GM21390 (cell line): Measurements from ENCODE around the gene SPDEF.

Source experiments
- ATAC-seq: cut with Tn5 transposase; IDR thresholded peaks from one replicate; pipeline ENCODE4 v1.9.1; 2021; ENCODE audit not compliant: unreplicated experiment

The SPDEF gene

DNA sequence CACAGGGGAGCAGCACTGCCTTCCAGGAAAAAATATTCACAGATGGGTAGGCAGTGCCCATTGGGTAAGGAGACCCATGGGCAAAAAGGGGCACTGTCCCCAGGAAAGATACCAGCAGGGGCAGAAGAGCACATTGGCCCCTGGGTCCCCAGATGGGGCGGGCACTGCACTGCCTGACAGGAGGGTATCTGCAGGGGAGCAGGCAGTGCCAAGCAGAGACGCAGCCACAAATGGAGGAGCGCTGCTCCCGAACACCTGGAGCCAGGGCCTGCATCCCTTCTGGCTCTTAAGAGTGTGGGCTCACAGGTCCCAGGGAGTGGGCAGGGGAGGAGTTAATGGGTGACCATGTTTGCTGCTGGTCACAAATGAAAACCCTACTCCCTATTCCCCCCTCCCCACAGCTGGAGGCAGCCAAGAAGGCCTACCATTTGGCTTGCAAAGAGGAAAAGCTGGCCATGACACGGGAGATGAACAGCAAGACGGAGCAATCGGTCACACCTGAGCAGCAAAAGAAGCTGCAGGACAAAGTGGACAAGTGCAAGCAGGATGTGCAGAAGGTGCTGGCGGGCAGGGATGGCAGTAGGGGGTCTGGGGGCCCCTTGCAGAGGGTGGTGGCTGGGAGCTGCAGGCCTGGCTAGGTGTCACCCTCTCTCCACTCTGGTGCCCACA is 27.0 kb downstream of the SPDEF start:
- ATAC-seq = no peak

GRCh38 chr6:34527751-34528670 is 28.1 kb downstream of the SPDEF start:
- ATAC-seq = no peak

- peak; percentile 87 for ATAC-seq
These were observed 29.0 kb downstream of the SPDEF start for GRCh38 chr6:34526992-34527728.

GRCh38 chr6:34526241-34526972 is 29.7 kb downstream of the SPDEF start:
- no peak for ATAC-seq

DNA sequence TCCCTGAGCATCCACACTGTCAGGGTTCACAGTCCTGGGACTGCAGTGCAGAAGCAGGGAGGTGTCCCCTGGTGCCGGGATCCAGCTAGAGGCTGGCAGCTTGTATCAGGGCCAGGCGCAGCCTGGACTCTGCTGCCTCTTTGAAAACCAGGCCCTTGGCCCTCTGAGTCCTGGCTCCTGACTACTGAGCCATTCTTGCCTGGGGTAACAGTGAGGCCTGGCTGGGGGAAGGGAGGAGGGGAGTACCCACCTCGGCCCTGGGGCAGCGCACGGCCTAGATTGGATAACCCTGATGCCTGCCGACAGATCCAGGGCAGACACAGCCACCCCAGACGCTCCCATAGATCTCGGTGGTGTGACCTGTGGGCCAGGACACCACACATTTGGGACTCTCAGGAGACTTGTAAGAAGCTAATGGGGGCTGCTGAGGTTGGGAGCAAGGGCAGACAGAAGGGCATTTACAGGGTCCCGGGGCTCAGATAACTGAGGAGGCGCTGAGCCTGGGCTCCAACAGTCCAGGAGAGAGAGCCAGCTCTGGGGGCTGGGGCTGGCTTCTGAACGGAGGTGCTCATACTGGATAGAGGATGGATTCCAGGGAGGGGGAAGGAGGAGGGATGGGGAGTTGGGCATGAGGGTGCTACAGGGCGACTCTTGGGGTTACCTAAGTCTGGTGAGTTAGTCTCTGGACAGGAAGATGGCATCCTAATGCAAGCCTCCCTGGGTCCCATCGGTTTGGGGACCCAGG is 30.5 kb downstream of the SPDEF start:
- ATAC-seq = no peak

DNA sequence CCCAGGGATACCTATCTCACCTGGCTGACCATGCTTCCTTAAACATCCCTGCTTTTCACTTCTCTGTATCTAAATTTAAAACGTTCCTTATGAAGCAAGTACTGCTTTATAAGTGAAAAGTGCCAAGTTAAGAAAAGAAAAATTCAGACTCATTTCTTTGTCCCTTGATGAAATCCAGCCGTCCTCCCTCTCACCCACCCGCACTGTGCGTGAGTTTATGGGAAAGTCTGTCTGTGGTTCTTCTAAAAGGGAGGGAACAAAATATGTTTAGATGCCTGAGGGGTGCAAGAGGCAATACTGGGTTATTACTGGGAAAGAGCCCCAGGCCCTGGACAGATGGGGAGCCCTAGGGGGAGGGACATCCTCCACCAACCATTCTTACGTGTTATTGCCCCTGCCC is 31.2 kb downstream of the SPDEF start:
- no peak for ATAC-seq

- no peak for ATAC-seq
These were observed 31.6 kb downstream of the SPDEF start for GRCh38 chr6:34524499-34524898.

DNA sequence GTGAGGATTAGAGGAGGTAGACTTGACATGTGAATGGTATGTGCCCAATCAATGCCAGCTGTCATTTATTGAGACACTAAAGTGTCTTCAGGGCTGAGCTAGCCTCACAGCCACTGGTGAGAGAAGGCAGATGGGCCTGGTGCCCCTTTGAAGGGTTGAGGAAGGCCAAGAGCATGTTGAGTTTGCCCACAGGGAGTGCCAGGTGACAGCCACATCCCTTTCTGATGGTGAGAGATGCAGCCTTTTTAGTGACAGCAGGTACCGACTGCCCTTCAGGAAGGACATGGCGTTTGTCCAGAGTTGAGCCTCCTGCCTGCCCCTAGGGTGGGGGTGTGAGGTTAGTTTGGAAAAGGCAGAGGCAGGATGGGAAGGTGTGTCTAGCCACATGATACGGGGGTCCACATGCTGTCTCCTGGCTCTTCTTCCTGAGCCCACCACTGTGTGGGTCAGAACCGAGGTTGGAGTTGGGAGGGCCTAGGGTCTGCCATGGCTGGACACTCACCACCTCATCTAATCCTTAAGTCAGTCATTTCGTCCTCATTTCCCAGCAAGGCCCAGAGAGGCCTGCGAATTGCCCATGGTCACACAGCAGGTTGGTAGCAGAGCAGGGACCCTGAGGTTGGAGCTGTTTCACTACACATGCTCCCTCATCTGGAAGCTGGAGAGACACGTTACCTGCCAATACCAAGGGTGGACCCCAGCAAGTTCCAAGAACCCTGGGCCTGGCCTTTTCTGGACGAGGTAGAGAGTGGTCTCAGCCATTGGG is 32.5 kb downstream of the SPDEF start:
- ATAC-seq = no peak

DNA sequence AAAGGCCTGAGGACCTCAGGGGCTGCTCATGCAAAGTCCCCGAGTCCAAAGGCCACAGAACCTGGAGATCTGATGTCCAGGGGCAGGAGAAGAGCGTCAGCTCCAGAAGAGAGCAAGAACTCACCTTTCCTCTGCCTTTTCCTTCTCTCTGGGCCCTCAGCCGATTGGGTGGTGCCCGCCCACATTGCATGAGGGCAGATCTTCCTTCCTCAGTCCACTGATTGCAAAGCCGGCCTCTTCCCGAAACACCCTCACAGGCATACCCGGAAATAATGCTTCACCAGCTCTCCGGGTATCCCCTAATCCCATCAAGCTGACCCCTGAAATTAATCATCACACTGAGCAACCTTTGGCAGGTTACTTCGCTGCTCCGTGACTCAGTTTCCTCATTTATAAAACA is 33.4 kb downstream of the SPDEF start:
- no peak for ATAC-seq

DNA sequence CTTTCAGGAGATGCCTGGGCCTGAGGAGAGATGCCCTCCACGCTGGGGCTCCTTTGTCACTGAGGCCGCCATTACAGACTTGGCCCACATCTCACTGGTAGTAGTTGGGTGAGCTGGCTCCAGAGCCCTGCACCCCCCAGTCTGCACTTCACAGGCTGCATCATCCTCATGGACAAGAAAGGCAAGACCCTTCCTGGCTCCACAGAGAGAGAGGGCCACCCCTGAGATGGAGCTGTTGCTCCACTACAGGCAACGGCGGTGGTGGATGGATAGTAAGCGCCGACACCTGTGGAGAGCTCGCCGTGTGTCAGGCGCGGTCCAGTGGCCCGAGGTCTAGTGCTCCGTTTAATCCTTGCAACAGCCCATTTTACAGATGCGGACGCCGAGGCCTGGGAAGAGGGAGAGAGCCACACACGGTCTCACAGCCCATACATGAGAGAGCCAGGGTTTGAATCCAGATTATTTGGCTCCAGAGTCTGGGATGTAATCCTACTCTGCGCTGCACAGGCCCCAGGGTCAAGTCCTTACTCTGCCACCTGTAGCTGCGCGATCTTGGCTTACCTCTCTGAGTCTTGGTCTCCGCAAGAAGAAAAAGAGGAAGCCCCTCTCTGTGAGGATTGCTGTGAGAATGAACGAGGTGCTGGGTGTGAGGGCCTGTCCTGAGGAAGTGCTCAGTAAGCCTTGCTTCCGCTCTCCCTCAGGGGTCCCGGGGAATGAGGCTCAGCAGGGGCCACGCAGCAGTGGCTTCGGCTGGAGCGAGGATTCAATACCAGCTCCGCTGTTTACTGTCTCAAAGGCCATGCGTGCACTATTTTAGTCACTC is 34.5 kb downstream of the SPDEF start:
- ATAC-seq = no peak

DNA sequence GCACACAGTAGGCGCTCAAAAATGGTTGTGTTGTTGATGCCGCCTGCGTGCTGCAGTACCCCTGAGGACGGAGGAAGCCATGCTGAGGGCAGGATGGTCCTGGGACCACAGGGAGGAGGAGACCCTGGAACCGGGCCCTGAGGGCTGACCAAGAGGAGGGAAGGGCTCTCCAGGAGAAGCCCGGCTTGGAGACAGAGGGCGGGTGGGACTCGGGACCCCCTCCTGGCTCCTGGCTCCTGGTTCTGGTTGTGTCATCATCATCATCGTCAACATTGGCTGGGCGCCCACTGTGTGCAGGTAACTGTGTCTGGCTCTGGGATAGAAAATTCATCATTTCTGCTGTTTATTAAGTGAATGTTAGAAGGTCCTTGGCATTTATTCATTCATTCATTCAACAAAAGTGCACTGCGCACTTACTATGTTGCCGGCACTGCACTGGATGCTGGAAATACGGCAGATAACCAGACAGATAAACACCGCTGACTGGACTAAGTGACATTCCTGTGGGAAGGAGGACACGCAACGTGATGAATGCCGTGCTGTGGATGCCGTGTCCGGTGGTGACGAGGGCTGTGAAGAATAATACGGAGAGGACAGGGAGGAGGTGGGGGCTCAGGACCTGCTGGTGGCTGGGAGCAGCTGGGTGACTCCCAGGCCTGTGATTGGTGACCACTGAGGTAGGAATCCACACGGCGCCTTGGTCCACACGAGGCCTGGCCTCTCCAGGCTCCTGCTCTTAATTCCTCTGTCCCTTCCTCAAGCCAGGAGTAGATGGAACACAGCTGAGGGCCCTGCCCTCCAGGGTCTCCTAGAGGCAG is 35.3 kb downstream of the SPDEF start:
- ATAC-seq = no peak

GRCh38 chr6:34519971-34520644 is 36.0 kb downstream of the SPDEF start:
- no peak for ATAC-seq

DNA sequence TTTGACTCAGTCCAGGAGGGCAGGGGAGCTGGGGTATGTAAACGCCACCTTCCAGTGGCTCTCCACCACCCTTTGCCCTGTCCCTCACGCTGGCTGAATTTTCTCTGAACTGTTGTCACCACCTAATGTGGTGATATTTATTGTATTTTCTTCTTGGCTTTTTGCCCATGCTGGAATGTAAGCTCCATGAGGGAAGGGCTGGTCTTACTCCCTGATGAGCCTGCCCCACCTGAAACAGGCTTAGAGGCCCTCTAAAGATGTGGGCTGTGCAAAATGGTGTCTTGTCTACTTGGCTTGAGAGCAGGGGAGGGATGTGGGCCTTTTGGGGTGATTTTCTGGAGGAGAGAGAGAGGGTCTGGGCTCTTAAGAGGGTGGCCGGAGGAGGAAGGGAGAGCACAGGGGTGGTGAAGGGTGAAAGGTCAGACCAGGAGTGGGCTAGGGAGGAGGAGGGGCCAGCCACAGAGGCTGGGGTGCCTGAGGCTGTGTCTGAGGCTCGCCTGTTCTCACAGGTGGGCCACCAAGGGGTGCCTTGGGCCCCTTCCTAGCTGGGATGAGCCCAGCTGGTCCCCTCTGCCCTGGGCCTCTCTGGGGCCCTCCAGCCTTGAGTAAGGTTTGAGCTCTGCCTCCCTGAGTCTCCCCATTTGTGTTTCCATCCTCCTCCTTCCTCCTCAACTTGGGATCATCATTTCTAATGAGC is 37.3 kb downstream of the SPDEF start:
- no peak for ATAC-seq

GRCh38 chr6:34517966-34518365 is 38.2 kb downstream of the SPDEF start:
- no peak for ATAC-seq

GRCh38 chr6:34517461-34517881 is 38.7 kb downstream of the SPDEF start:
- no peak for ATAC-seq
